ENCODE results near the gene CD53.

Gene CD53

GRCh38 chr1:110860174-110860573, 12.8 kb upstream of the CD53 start:
- TF ChIP-seq TAF1 (IDR thresholded peaks at IDR 0.05; ENCODE audit: borderline replicate concordance, insufficient read depth, low read length) (no peak), FOXP2 (optimal IDR thresholded peaks at IDR 0.05; ENCODE audit: borderline replicate concordance, extremely low read depth, extremely low read length, insufficient read depth) (no peak), POLR2AphosphoS5 (IDR thresholded peaks at IDR 0.05; ENCODE audit: low read depth, low read length) (no peak), REST (IDR thresholded peaks at IDR 0.05; ENCODE audit: insufficient read depth in 1 of 2, low read depth in 2 of 2, low read length in 2 of 2) (no peak), SIN3A (IDR thresholded peaks at IDR 0.05; ENCODE audit: borderline replicate concordance, insufficient read depth, low read length) (no peak)

GRCh38 chr1:110864287-110864686, 8.7 kb upstream of the CD53 start:
- TF ChIP-seq POLR2AphosphoS5 (IDR thresholded peaks at IDR 0.05; ENCODE audit: low read depth, low read length) (no peak), REST (IDR thresholded peaks at IDR 0.05; ENCODE audit: insufficient read depth in 1 of 2, low read depth in 2 of 2, low read length in 2 of 2) (no peak), TAF1 (IDR thresholded peaks at IDR 0.05; ENCODE audit: borderline replicate concordance, insufficient read depth, low read length) (no peak), FOXP2 (optimal IDR thresholded peaks at IDR 0.05; ENCODE audit: borderline replicate concordance, extremely low read depth, extremely low read length, insufficient read depth) (no peak), SIN3A (IDR thresholded peaks at IDR 0.05; ENCODE audit: borderline replicate concordance, insufficient read depth, low read length) (no peak)

- TF ChIP-seq SIN3A (IDR thresholded peaks at IDR 0.05; ENCODE audit: borderline replicate concordance, insufficient read depth, low read length) (no peak), FOXP2 (optimal IDR thresholded peaks at IDR 0.05; ENCODE audit: borderline replicate concordance, extremely low read depth, extremely low read length, insufficient read depth) (no peak), POLR2AphosphoS5 (IDR thresholded peaks at IDR 0.05; ENCODE audit: low read depth, low read length) (no peak), REST (IDR thresholded peaks at IDR 0.05; ENCODE audit: insufficient read depth in 1 of 2, low read depth in 2 of 2, low read length in 2 of 2) (no peak), TAF1 (IDR thresholded peaks at IDR 0.05; ENCODE audit: borderline replicate concordance, insufficient read depth, low read length) (no peak)
Observed at GRCh38 chr1:110870721-110871388, 2.1 kb upstream of the CD53 start.

GRCh38 chr1:110872366-110872744, 593 bp upstream of the CD53 start:
- TF ChIP-seq POLR2AphosphoS5 (IDR thresholded peaks at IDR 0.05; ENCODE audit: low read depth, low read length) (no peak), REST (IDR thresholded peaks at IDR 0.05; ENCODE audit: insufficient read depth in 1 of 2, low read depth in 2 of 2, low read length in 2 of 2) (no peak), TAF1 (IDR thresholded peaks at IDR 0.05; ENCODE audit: borderline replicate concordance, insufficient read depth, low read length) (no peak), SIN3A (IDR thresholded peaks at IDR 0.05; ENCODE audit: borderline replicate concordance, insufficient read depth, low read length) (no peak), FOXP2 (optimal IDR thresholded peaks at IDR 0.05; ENCODE audit: borderline replicate concordance, extremely low read depth, extremely low read length, insufficient read depth) (no peak)
